Measurements from ENCODE around the gene TOP1.

The TOP1 gene

DNA sequence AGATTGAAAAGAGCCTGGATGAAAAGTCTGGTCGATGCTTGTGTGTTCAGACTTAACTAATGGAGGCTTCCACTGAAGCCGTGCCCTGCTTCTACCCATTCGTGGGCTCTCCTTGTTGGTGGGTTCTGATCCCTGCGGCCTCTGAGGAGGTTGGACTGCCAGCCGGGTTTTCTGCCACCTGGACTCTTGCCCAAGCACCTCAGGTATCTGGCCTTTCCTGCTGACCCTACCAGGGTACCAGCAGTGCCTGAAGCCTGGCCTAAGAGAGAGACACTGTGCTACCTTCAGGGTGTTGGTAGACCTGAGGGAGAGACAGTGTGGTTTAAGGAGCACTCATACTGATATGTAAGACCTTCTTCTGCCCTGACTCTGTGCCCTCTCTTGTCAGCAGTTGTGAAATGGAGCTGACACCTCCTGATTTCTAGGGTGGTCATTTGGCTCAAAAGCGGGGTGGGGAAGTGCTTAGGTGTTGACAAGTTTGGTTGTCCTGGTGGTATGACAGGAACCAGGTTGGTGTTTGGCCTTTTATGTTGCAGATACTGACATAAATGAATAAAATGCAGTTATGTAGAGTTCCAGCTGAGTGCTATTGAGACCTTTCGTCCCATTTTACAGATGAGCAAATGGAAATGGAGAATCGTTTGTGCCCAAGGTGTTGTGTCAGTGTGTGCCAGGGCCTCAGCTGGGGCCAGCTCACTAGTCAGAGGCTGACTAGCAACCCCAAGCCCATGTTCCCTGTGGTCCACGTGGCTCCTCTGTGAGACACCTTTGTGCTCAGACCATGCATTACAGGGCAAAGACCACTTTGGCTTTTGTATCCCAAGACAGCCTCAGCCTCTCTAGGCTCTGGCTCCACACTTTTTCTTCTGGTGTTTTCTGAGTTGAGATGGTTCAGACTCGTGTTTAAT lies 111.9 kb downstream of the TOP1 start:
- TF ChIP-seq CTCF (IDR thresholded peaks at IDR 0.05; ENCODE audit: control insufficient read depth, insufficient read depth, low read depth, low read length, missing control alignments): no peak
- DNase-seq (ENCODE audit: low read depth): no peak
- H3K4me3 ChIP-seq (ENCODE audit: control insufficient read depth, low read depth, low read length): no peak overlapping the region

- TF ChIP-seq CTCF (IDR thresholded peaks at IDR 0.05; ENCODE audit: control insufficient read depth, insufficient read depth, low read depth, low read length, missing control alignments): no peak
- DNase-seq (ENCODE audit: low read depth): no peak
- H3K4me3 ChIP-seq (ENCODE audit: control insufficient read depth, low read depth, low read length): no peak overlapping the region
These were observed 112.7 kb downstream of the TOP1 start for GRCh38 chr20:41141153-41141815.

DNA sequence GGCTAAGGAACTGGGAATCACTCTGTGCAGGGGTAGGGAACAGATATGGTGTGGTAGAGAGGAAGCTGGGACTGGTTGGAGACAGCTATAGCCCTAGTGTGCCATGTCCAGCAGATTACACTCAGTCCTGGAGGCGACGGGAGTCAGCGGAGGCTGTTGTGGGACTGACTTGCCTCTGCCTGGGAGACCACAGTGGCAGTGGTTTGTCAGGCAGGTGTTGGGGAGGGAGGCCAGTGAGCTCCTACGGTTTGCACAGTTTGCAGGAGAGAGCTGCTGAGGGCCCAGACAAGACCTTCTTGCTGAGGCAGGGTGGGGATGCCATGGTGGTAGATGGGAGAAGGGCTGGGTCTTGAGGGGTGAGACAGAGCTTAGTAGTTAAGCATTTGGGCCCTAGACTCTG lies 113.6 kb downstream of the TOP1 start:
- DNase-seq (ENCODE audit: low read depth): no peak
- no peak for TF ChIP-seq CTCF (IDR thresholded peaks at IDR 0.05; ENCODE audit: control insufficient read depth, insufficient read depth, low read depth, low read length, missing control alignments)
- no peak overlapping the region for H3K4me3 ChIP-seq (ENCODE audit: control insufficient read depth, low read depth, low read length)

GRCh38 chr20:41142919-41143318 lies 114.3 kb downstream of the TOP1 start:
- TF ChIP-seq CTCF (IDR thresholded peaks at IDR 0.05; ENCODE audit: control insufficient read depth, insufficient read depth, low read depth, low read length, missing control alignments): no peak
- H3K4me3 ChIP-seq (ENCODE audit: control insufficient read depth, low read depth, low read length): no peak overlapping the region
- no peak for DNase-seq (ENCODE audit: low read depth)

DNA sequence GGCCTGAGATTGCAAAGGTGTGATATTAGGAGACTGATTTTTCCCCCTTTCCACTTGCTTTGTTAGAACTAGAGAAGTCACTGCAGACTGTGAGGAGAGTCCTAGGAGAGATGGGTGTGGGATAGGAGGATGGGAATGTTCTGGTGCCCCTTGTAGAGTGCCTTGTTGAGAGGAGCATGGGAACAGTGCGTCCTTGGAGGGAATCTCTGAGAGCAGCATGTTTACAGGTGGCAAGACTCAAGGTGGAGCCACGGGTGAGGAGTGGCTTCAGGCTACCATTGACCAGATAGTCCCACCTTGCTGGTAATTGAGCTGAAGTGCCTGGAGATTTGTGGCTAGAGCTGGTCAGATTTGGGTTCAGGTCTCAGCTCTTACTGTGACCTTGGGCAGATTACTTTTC lies 114.7 kb downstream of the TOP1 start:
- no peak for DNase-seq (ENCODE audit: low read depth)
- no peak overlapping the region for H3K4me3 ChIP-seq (ENCODE audit: control insufficient read depth, low read depth, low read length)
- TF ChIP-seq CTCF (IDR thresholded peaks at IDR 0.05; ENCODE audit: control insufficient read depth, insufficient read depth, low read depth, low read length, missing control alignments): no peak

DNA sequence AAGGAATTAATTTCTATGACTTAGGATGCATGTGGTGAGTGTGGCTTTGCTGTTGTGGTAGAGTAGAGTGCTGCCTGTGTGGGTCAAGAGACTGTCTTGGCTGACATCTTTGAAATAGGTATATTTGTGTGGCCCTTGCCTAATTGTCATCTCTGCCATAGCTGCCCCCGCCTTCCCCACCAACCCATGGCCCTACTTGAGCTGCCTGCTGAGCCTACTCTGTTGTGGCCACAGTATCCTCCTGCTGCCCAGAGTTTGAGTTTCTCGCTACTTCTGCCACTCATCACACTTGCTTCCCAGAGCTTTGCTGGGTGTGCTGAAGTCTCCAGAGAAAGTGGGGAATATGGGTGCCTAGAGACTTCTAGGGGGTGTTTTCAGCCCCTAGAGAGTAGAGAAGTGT lies 116.7 kb downstream of the TOP1 start:
- TF ChIP-seq CTCF (IDR thresholded peaks at IDR 0.05; ENCODE audit: control insufficient read depth, insufficient read depth, low read depth, low read length, missing control alignments): no peak
- no peak overlapping the region for H3K4me3 ChIP-seq (ENCODE audit: control insufficient read depth, low read depth, low read length)
- no peak for DNase-seq (ENCODE audit: low read depth)
